ENCODE data around the gene ANO4. TPM values are rescaled to one million over a fixed set of nuclear protein-coding genes. Genes with fewer than 3 reads are reported as not detected.

The ANO4 gene
- 0.02 to 0.28 TPM (median 0.11 TPM) in 4 of 5 replicates, not detected in the other for total RNA-seq (2022; extraction: Qiagen RNA extraction)

GRCh38 chr12:100794441-100795173, at the start of gene ANO4:
Gene ANO4, plus strand, starts transcription at chr12:100794776. Its CDS starts 107,010 bp downstream, at chr12:100901786.

Other genes starting within 250 kb of the ANO4 start
- gene GAS2L3, start 221.1 kb upstream of the ANO4 start, total RNA-seq (2022; extraction: Qiagen RNA extraction) = 5.9 to 10.1 TPM (median 7.5 TPM) in 5 replicates